ENCODE measurements around the gene GCLC. TPM values are rescaled to one million over a fixed set of nuclear protein-coding genes. Genes with fewer than 3 reads are reported as not detected.

The GCLC gene
- total and polyA plus RNA-seq, 2 experiments from 2014 or later, result 16.9 to 40.3 TPM

DNA sequence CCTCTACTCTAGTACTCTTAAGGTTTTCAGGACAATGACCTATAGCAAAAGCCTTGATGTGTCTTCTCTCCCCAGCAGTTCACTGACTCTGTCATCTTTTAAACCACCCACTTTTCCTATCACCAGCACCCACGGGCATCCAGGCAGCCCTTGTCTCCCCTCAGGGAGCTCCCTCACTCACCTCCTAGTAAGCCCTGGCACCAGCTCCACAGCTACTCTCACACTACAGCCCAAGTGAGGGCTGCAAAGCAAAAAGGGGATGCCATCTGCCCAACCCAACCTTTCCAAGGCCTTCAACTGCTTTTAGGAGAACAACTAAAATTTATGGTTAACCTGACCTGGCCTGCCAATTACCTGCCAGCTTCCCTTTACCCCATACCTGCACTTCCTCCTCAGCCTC lies 26.0 kb downstream of the GCLC start:
- Histone ChIP-seq H3K9me2 (ENCODE audit: insufficient read depth) (no peaks in the 10 kb centered on the region), H2AFZ (no peak overlapping the region), H3K4me1 (ENCODE audit: insufficient read depth) (peaks cover 7% of the 10 kb centered on the region; the same call in 1 of the 2 replicates), H3K36me3 (ENCODE audit: insufficient read depth) (peaks cover 22% of the 10 kb centered on the region), H3K27ac (ENCODE audit: low read depth) (no peak overlapping the region), H3K27me3 (ENCODE audit: insufficient read depth) (no peaks in the 10 kb centered on the region), H3K79me2 (replicated peaks; ENCODE audit: insufficient read depth) (peaks cover 49% of the 10 kb centered on the region), H3F3A (replicated peaks; ENCODE audit: low read depth) (no peaks in the 10 kb centered on the region), H3K4me3 (no peak overlapping the region), H3K4me2 (no peak overlapping the region), H4K20me1 (replicated peaks; ENCODE audit: insufficient read depth) (peaks cover 16% of the 10 kb centered on the region)
- no peaks in the 10 kb centered on the region for H3K9me3 Mint-ChIP-seq
- no peak for ATAC-seq
- 0 out of 2 replicates have a peak overlapping the region, but pooled peaks have one; percentile 1 for H3K27ac Mint-ChIP-seq
- no peak overlapping the region for H3K4me3 Mint-ChIP-seq
- H3K27me3 Mint-ChIP-seq (ENCODE audit: insufficient read depth, low read depth, poor library complexity), result no peaks in the 10 kb centered on the region
- peaks cover 9% of the 10 kb centered on the region for H3K4me1 Mint-ChIP-seq
- DNase-seq (ENCODE audit: low spot score), result no peak
- H3K36me3 Mint-ChIP-seq (ENCODE audit: low read depth), result peaks cover 41% of the 10 kb centered on the region
- TF ChIP-seq, protein P1, sequence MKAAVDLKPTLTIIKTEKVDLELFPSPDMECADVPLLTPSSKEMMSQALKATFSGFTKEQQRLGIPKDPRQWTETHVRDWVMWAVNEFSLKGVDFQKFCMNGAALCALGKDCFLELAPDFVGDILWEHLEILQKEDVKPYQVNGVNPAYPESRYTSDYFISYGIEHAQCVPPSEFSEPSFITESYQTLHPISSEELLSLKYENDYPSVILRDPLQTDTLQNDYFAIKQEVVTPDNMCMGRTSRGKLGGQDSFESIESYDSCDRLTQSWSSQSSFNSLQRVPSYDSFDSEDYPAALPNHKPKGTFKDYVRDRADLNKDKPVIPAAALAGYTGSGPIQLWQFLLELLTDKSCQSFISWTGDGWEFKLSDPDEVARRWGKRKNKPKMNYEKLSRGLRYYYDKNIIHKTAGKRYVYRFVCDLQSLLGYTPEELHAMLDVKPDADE (IDR thresholded peaks at IDR 0.05), result no peak
- TF ChIP-seq EZH2phosphoT487 (IDR thresholded peaks at IDR 0.05; ENCODE audit: unreplicated experiment) (no peak), NANOG (IDR thresholded peaks at IDR 0.05; ENCODE audit: borderline replicate concordance) (no peak), STAT1 (IDR thresholded peaks at IDR 0.05; ENCODE audit: unreplicated experiment) (no peak)
- TF ChIP-seq, protein P2, sequence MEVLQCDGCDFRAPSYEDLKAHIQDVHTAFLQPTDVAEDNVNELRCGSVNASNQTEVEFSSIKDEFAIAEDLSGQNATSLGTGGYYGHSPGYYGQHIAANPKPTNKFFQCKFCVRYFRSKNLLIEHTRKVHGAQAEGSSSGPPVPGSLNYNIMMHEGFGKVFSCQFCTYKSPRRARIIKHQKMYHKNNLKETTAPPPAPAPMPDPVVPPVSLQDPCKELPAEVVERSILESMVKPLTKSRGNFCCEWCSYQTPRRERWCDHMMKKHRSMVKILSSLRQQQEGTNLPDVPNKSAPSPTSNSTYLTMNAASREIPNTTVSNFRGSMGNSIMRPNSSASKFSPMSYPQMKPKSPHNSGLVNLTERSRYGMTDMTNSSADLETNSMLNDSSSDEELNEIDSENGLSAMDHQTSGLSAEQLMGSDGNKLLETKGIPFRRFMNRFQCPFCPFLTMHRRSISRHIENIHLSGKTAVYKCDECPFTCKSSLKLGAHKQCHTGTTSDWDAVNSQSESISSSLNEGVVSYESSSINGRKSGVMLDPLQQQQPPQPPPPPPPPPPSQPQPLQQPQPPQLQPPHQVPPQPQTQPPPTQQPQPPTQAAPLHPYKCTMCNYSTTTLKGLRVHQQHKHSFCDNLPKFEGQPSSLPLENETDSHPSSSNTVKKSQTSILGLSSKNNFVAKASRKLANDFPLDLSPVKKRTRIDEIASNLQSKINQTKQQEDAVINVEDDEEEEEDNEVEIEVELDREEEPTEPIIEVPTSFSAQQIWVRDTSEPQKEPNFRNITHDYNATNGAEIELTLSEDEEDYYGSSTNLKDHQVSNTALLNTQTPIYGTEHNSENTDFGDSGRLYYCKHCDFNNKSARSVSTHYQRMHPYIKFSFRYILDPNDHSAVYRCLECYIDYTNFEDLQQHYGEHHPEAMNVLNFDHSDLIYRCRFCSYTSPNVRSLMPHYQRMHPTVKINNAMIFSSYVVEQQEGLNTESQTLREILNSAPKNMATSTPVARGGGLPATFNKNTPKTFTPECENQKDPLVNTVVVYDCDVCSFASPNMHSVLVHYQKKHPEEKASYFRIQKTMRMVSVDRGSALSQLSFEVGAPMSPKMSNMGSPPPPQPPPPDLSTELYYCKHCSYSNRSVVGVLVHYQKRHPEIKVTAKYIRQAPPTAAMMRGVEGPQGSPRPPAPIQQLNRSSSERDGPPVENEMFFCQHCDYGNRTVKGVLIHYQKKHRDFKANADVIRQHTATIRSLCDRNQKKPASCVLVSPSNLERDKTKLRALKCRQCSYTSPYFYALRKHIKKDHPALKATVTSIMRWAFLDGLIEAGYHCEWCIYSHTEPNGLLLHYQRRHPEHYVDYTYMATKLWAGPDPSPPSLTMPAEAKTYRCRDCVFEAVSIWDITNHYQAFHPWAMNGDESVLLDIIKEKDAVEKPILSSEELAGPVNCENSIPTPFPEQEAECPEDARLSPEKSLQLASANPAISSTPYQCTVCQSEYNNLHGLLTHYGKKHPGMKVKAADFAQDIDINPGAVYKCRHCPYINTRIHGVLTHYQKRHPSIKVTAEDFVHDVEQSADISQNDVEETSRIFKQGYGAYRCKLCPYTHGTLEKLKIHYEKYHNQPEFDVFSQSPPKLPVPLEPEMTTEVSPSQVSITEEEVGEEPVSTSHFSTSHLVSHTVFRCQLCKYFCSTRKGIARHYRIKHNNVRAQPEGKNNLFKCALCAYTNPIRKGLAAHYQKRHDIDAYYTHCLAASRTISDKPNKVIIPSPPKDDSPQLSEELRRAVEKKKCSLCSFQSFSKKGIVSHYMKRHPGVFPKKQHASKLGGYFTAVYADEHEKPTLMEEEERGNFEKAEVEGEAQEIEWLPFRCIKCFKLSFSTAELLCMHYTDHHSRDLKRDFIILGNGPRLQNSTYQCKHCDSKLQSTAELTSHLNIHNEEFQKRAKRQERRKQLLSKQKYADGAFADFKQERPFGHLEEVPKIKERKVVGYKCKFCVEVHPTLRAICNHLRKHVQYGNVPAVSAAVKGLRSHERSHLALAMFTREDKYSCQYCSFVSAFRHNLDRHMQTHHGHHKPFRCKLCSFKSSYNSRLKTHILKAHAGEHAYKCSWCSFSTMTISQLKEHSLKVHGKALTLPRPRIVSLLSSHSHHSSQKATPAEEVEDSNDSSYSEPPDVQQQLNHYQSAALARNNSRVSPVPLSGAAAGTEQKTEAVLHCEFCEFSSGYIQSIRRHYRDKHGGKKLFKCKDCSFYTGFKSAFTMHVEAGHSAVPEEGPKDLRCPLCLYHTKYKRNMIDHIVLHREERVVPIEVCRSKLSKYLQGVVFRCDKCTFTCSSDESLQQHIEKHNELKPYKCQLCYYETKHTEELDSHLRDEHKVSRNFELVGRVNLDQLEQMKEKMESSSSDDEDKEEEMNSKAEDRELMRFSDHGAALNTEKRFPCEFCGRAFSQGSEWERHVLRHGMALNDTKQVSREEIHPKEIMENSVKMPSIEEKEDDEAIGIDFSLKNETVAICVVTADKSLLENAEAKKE (CRISPR knock-in tag; IDR thresholded peaks at IDR 0.05), result no peak

DNA sequence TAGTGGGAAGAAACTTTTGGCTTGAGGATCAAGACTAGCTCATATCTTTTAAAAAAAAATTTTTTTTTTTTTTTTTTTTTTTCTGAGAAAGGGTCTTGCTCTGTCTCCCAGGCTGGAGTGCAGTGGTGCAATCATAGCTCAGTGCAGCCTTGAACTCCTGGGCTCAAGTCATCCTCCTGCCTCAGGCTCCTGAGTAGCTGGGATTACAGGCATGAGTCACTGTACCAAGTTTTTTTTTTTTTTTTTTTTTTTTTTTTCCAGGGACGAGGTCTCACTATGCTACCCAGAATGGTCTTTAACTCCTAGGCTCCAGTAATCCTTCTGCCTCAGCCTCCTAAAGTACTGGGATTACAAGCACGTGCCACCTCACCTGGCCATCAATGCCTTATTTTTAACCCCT lies 27.9 kb downstream of the GCLC start:
- no peaks in the 10 kb centered on the region for H3K9me2 ChIP-seq (ENCODE audit: insufficient read depth)
- ATAC-seq (no peak), DNase-seq (ENCODE audit: low spot score) (no peak)
- H3K4me3 ChIP-seq, result no peak overlapping the region
- H4K20me1 ChIP-seq (replicated peaks; ENCODE audit: insufficient read depth), result peaks cover 16% of the 10 kb centered on the region
- H3K4me1 ChIP-seq (ENCODE audit: insufficient read depth), result no peaks in the 10 kb centered on the region
- H3F3A ChIP-seq (replicated peaks; ENCODE audit: low read depth), result no peaks in the 10 kb centered on the region
- H3K4me1 Mint-ChIP-seq, result no peaks in the 10 kb centered on the region
- no peaks in the 10 kb centered on the region for H3K27me3 Mint-ChIP-seq (ENCODE audit: insufficient read depth, low read depth, poor library complexity)
- no peak overlapping the region for H3K4me2 ChIP-seq
- no peak overlapping the region for H3K27ac Mint-ChIP-seq
- no peaks in the 10 kb centered on the region for H3K9me3 Mint-ChIP-seq
- H3K36me3 ChIP-seq (ENCODE audit: insufficient read depth), result peaks cover 32% of the 10 kb centered on the region
- H2AFZ ChIP-seq, result no peak overlapping the region
- H3K79me2 ChIP-seq (replicated peaks; ENCODE audit: insufficient read depth), result peaks cover 31% of the 10 kb centered on the region
- H3K4me3 Mint-ChIP-seq, result no peak overlapping the region
- H3K27ac ChIP-seq (ENCODE audit: low read depth), result no peak overlapping the region
- no peaks in the 10 kb centered on the region for H3K27me3 ChIP-seq (ENCODE audit: insufficient read depth)
- peaks cover 55% of the 10 kb centered on the region for H3K36me3 Mint-ChIP-seq (ENCODE audit: low read depth)
- TF ChIP-seq, protein P3, sequence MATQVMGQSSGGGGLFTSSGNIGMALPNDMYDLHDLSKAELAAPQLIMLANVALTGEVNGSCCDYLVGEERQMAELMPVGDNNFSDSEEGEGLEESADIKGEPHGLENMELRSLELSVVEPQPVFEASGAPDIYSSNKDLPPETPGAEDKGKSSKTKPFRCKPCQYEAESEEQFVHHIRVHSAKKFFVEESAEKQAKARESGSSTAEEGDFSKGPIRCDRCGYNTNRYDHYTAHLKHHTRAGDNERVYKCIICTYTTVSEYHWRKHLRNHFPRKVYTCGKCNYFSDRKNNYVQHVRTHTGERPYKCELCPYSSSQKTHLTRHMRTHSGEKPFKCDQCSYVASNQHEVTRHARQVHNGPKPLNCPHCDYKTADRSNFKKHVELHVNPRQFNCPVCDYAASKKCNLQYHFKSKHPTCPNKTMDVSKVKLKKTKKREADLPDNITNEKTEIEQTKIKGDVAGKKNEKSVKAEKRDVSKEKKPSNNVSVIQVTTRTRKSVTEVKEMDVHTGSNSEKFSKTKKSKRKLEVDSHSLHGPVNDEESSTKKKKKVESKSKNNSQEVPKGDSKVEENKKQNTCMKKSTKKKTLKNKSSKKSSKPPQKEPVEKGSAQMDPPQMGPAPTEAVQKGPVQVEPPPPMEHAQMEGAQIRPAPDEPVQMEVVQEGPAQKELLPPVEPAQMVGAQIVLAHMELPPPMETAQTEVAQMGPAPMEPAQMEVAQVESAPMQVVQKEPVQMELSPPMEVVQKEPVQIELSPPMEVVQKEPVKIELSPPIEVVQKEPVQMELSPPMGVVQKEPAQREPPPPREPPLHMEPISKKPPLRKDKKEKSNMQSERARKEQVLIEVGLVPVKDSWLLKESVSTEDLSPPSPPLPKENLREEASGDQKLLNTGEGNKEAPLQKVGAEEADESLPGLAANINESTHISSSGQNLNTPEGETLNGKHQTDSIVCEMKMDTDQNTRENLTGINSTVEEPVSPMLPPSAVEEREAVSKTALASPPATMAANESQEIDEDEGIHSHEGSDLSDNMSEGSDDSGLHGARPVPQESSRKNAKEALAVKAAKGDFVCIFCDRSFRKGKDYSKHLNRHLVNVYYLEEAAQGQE (IDR thresholded peaks at IDR 0.05; ENCODE audit: unreplicated experiment), result no peak
- TF ChIP-seq, protein P4, sequence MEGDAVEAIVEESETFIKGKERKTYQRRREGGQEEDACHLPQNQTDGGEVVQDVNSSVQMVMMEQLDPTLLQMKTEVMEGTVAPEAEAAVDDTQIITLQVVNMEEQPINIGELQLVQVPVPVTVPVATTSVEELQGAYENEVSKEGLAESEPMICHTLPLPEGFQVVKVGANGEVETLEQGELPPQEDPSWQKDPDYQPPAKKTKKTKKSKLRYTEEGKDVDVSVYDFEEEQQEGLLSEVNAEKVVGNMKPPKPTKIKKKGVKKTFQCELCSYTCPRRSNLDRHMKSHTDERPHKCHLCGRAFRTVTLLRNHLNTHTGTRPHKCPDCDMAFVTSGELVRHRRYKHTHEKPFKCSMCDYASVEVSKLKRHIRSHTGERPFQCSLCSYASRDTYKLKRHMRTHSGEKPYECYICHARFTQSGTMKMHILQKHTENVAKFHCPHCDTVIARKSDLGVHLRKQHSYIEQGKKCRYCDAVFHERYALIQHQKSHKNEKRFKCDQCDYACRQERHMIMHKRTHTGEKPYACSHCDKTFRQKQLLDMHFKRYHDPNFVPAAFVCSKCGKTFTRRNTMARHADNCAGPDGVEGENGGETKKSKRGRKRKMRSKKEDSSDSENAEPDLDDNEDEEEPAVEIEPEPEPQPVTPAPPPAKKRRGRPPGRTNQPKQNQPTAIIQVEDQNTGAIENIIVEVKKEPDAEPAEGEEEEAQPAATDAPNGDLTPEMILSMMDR (conservative IDR thresholded peaks at IDR 0.05; ENCODE audit: low read depth in 2 of 2), result no peak
